BJ (cell line): ENCODE data around the gene ACAD11. TPM values are rescaled to one million over a fixed set of nuclear protein-coding genes. Genes with fewer than 3 reads are reported as not detected.

Experiments used
- CTCF ChIA-PET: fragments of 350-600 bp; formaldehyde crosslinking; extraction: SDS; loops from one replicate; lab custom pipeline; 2021; ENCODE audit warnings: antibody characterized with exemption, inconsistent platforms; lab: Yijun Ruan, JAX
- POLR2A ChIA-PET: fragments of 300-600 bp; sonication (Branson Sonifier 250); formaldehyde crosslinking; extraction: SDS; loops from one replicate; lab custom pipeline; 2021; ENCODE audit warnings: antibody characterized with exemption; lab: Charles Lee
- DNase-seq: peaks from one replicate; pipeline ENCODE4 v3.0.0-alpha.2; 2011; ENCODE audit warnings: low read depth
- H3K27me3 ChIP-seq: 2 replicates; pipeline ENCODE4 v1.6.0; 2011; ENCODE audit warnings: low read length; ENCODE audit not compliant: control insufficient read depth, insufficient read depth
- H3K36me3 ChIP-seq: 2 replicates; pipeline ENCODE4 v1.5.1; 2011; ENCODE audit warnings: low read length; ENCODE audit not compliant: control insufficient read depth, insufficient read depth
- H3K4me3 ChIP-seq: 2 replicates; pipeline ENCODE4 v1.5.1; 2011; ENCODE audit warnings: low read depth, mild to moderate bottlenecking, control low read depth, low read length
- polyA plus RNA-seq: library from polyadenylated mRNA; depleted of rRNA; stranded (reverse); fragments of >200 nt; gene quantifications from 2 replicates; pipeline ENCODE4 v1.2.3, GENCODE V29; 2011
- TF ChIP-seq, protein P1 (sequence below): IDR thresholded peaks from 2 replicates; pipeline ENCODE4 v1.5.1; 2011; ENCODE audit warnings: low read depth, mild to moderate bottlenecking, control low read depth, inconsistent platforms, low read length, moderate library complexity; ENCODE audit not compliant: insufficient read depth

The ACAD11 gene
- polyA plus RNA-seq, 1 experiment, result 19.6 TPM

DNA sequence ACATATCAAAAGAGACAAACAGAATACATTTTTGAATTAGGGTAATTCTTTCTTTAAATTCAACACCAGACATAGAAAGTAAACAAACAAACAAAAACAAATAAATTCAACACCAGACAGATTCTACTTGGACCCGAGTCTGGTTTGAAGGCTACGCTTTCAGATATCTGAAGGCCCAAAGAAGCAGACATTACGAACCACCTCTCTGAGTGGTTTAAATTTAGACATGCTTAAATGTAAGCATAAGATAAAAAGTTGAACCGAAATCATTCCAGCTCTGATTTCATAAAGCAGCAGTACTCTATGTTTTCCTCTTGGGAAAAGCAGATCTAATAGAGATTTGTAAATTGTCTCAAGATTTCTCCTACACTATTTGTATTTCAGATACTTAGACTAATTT lies 30.4 kb upstream of the ACAD11 start:
- CTCF ChIA-PET, result no interaction called here
- POLR2A ChIA-PET, result no interaction called here
- peaks cover 12% of the 10 kb centered on the region for H3K36me3 ChIP-seq
- no peak for DNase-seq
- TF ChIP-seq, protein P1, sequence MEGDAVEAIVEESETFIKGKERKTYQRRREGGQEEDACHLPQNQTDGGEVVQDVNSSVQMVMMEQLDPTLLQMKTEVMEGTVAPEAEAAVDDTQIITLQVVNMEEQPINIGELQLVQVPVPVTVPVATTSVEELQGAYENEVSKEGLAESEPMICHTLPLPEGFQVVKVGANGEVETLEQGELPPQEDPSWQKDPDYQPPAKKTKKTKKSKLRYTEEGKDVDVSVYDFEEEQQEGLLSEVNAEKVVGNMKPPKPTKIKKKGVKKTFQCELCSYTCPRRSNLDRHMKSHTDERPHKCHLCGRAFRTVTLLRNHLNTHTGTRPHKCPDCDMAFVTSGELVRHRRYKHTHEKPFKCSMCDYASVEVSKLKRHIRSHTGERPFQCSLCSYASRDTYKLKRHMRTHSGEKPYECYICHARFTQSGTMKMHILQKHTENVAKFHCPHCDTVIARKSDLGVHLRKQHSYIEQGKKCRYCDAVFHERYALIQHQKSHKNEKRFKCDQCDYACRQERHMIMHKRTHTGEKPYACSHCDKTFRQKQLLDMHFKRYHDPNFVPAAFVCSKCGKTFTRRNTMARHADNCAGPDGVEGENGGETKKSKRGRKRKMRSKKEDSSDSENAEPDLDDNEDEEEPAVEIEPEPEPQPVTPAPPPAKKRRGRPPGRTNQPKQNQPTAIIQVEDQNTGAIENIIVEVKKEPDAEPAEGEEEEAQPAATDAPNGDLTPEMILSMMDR, result no peak
- no peak overlapping the region for H3K4me3 ChIP-seq
- H3K27me3 ChIP-seq, result no peaks in the 10 kb centered on the region

DNA sequence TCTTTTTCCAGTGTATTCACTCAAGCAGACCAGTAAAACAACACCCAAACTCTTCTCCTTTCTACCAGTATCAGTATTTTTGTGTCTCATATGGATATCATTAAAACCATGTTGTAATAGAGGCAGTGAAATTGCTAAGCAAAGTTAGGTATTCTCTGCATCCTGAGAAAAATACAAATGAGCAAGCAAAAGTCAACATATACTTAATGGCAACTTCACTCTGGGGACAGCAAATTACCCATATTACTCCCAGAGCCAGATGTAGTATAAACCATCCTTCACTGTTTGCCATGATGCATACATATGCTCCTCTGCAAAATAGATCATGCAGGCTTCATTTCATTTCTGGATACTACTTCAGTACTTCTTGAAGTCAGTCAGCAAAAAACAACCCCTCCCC lies 22.6 kb upstream of the ACAD11 start:
- ChIA-PET CTCF (no interaction called here), POLR2A (no interaction called here)
- no peak for DNase-seq
- TF ChIP-seq, protein P1, result no peak
- Histone ChIP-seq H3K27me3 (no peaks in the 10 kb centered on the region), H3K36me3 (peaks cover 4% of the 10 kb centered on the region), H3K4me3 (no peak overlapping the region)

DNA sequence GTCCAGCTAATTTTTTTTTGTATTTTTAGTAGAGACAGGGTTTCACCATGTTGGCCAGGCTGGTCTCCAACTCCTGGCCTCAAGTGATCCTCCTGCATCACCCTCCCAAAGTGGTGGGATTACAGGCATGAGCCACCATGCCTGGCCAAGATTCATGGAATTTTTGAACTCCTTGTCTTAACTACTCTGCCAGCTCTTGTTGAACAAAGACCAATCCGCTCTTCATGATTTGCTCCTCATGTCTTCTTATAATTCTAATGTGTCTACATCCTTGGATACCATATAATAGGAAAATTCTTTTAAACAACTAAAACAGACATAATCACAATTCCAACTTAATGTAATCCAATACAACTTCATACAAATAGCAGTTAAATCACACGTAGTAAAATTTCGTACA lies 21.8 kb upstream of the ACAD11 start:
- ChIA-PET POLR2A (interaction anchor here (0.6 kb wide), 1 partner anchor 40 kb away, joined by 19 read pairs; no protein-coding TSS in a partner anchor), CTCF (no interaction called here)
- TF ChIP-seq, protein P1, result no peak
- Histone ChIP-seq H3K27me3 (no peaks in the 10 kb centered on the region), H3K36me3 (peaks cover 4% of the 10 kb centered on the region), H3K4me3 (no peak overlapping the region)
- DNase-seq, result no peak

DNA sequence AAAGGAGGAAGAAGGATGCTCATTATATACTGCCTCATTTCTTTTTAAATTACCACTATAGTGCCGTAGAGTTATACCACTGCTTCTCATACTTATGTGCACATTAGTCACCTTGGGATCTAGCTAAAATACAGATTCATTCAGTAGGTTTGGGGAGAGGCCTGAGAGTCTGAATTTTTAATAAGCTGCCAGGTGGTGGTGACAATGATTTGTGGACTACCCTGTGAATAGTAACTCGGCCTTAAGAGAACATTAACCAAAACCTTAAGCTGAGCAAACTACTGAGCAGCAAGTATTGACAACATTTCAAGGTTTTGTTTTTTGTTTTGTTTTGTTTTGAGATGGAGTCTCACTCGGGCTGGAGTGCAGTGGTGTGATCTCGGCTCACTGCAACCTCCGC lies 20.3 kb upstream of the ACAD11 start:
- H3K27me3 ChIP-seq, result no peaks in the 10 kb centered on the region
- ChIA-PET POLR2A (no interaction called here), CTCF (interaction anchor here (0.9 to 1.3 kb wide), 2 partner anchors 144 to 204 kb away, joined by 4 read pairs; no protein-coding TSS in a partner anchor)
- TF ChIP-seq, protein P1, result no peak
- H3K36me3 ChIP-seq, result peaks cover 4% of the 10 kb centered on the region
- DNase-seq, result no peak
- no peak overlapping the region for H3K4me3 ChIP-seq

DNA sequence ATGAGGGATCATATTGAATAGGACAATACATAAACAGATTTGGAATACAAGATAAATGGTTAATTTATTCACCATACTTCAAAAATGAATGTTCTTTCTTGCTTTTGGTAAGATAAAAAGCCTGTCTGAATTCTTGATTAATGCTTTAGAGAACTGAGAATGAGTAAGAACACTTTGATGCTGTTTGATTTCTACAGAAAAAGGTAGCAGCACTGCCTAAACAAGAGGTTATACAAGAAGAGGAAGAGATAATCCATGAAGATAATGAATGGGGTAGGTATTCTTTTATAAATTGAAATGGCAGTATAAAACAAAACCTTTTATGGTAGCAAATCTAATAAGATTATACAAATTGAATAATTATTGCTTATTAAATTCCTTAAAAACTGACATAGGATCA lies 15.8 kb upstream of the ACAD11 start:
- ChIA-PET POLR2A (no interaction called here), CTCF (interaction anchor here (2.3 kb wide), 1 partner anchor 16 kb away, joined by 5 read pairs; no protein-coding TSS in a partner anchor)
- TF ChIP-seq, protein P1, result no peak
- Histone ChIP-seq H3K4me3 (no peak overlapping the region), H3K27me3 (no peaks in the 10 kb centered on the region), H3K36me3 (peaks cover 5% of the 10 kb centered on the region)
- DNase-seq, result no peak
